ENCODE results near the gene SYNDIG1. TPM values are rescaled to one million over a fixed set of nuclear protein-coding genes. Genes with fewer than 3 reads are reported as not detected.
A peak's percentile ranks its signal among the peaks of the same experiment; 100 is the strongest.

The SYNDIG1 gene
- total RNA-seq, 1 donor from 2014 or later: 13.7 TPM

DNA sequence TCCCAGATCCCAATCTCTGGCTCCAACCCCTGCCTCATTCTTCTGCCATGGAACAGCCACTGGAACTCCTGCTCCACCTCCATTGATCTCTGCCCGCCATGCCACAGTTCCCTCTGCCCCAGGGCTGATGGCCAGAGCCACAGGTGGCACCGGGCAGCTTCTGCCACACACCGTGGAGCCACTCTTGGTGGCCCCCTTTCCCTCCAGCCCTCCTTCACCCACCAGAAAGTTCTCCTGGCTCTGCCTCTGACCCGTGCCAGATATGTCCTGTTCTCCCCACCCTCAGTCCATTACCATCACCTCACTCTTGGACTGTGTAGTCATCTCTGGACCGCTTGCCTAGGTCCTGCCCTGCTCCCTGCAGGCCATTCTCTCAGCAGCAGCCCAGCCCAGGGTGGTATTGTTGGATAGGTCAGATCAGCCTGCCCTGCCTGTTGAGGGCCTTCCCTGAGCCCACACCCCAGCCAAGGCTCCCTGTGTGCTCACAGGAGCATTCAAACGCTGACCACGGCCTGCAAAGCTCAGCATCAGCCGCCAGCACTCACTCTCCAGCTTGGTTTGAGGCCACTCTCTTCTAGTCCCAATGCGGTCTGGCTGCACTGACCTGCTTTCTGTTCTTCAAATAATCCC lies 16.8 kb upstream of the SYNDIG1 start:
- Histone ChIP-seq H3K4me1 (no peaks in the 10 kb centered on the region), H3K27me3 (no peaks in the 10 kb centered on the region), H3K4me3 (no peak overlapping the region), H3K27ac (no peak overlapping the region), H3K9me3 (no peaks in the 10 kb centered on the region), H3K36me3 (no peaks in the 10 kb centered on the region)
- TF ChIP-seq, protein P1, sequence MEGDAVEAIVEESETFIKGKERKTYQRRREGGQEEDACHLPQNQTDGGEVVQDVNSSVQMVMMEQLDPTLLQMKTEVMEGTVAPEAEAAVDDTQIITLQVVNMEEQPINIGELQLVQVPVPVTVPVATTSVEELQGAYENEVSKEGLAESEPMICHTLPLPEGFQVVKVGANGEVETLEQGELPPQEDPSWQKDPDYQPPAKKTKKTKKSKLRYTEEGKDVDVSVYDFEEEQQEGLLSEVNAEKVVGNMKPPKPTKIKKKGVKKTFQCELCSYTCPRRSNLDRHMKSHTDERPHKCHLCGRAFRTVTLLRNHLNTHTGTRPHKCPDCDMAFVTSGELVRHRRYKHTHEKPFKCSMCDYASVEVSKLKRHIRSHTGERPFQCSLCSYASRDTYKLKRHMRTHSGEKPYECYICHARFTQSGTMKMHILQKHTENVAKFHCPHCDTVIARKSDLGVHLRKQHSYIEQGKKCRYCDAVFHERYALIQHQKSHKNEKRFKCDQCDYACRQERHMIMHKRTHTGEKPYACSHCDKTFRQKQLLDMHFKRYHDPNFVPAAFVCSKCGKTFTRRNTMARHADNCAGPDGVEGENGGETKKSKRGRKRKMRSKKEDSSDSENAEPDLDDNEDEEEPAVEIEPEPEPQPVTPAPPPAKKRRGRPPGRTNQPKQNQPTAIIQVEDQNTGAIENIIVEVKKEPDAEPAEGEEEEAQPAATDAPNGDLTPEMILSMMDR (IDR thresholded peaks at IDR 0.05): no peak
- DNase-seq (ENCODE audit: low spot score in 2 of 2): peak in 1 of 2 donors; percentile 56
- intact Hi-C loops (cut with DNase I): no loop called here

DNA sequence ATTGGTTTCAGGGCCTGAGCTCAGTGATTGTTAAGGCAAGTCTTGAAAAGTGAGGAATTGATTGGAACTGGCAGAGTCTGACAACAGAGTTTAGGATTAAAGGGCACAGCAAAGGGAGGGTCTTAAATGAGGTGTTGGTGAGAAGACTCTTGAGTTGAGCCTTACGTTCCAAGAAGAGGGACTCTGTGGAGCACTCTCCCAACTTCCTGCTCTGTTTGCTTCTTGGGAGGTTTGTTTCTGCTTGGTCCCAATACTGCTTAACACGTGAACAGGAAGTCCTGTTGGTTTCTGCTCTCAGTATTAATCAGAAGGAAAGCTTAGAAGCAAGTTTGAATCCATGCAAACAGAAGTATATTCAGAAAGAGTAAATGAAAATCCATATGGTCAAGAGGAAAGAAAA lies 15.6 kb upstream of the SYNDIG1 start:
- no peaks in the 10 kb centered on the region for H3K27me3 ChIP-seq
- TF ChIP-seq, protein P1 (IDR thresholded peaks at IDR 0.05): no peak
- DNase-seq (ENCODE audit: low spot score in 2 of 2): no peak
- intact Hi-C loops (cut with DNase I): no loop called here
- H3K36me3 ChIP-seq: no peaks in the 10 kb centered on the region
- no peaks in the 10 kb centered on the region for H3K4me1 ChIP-seq
- H3K4me3 ChIP-seq: no peak overlapping the region
- H3K9me3 ChIP-seq: no peaks in the 10 kb centered on the region
- H3K27ac ChIP-seq: no peak overlapping the region

DNA sequence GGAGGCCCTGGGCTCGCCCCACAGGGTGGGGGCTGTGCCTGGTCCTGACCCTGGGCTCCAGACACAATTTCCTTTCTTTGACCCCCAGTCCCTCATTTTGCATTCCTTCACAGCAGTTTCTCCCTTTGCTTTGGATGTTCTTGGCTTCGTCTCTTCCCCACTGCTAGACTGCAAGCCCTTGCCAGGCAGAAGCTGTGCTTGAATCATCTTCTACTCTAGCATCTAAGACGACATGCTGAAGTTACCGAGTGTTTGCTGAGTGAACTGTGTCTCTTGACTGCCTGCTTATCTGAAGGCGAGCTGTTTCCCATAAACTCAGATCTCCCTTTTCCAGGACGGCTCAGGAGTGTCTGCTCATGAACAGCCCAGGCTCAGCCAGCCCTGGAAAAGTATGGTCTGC lies 14.3 kb upstream of the SYNDIG1 start:
- H3K36me3 ChIP-seq: no peaks in the 10 kb centered on the region
- H3K27ac ChIP-seq: no peak overlapping the region
- H3K9me3 ChIP-seq: no peaks in the 10 kb centered on the region
- no peak for DNase-seq (ENCODE audit: low spot score in 2 of 2)
- H3K4me1 ChIP-seq: no peaks in the 10 kb centered on the region
- TF ChIP-seq, protein P1 (IDR thresholded peaks at IDR 0.05): no peak
- H3K4me3 ChIP-seq: no peak overlapping the region
- intact Hi-C loops (cut with DNase I): no loop called here
- no peaks in the 10 kb centered on the region for H3K27me3 ChIP-seq

DNA sequence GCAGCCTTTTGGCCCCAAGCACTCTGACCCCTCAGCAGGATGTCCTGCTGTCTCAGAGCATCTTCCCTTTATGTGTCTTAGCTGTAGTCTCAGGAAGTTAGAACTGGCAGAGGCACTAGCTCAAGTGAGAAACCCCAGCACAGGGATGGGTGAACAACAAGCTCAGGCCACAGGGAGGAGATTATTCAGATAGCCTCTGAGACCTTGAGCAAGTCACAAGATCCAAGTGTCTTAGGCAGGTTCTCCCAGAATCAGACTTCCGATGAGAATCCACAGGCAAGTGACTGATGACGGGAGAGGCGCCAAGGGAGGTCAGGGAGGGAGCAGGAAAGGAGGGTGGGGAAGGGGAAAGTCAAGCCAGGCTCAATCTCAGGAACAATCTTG lies 13.0 kb upstream of the SYNDIG1 start:
- intact Hi-C loops (cut with DNase I): no loop called here
- Histone ChIP-seq H3K36me3 (no peaks in the 10 kb centered on the region), H3K27me3 (no peaks in the 10 kb centered on the region), H3K4me3 (no peak overlapping the region), H3K9me3 (no peaks in the 10 kb centered on the region), H3K4me1 (no peaks in the 10 kb centered on the region), H3K27ac (no peak overlapping the region)
- TF ChIP-seq, protein P1 (IDR thresholded peaks at IDR 0.05): no peak
- DNase-seq (ENCODE audit: low spot score in 2 of 2): no peak

DNA sequence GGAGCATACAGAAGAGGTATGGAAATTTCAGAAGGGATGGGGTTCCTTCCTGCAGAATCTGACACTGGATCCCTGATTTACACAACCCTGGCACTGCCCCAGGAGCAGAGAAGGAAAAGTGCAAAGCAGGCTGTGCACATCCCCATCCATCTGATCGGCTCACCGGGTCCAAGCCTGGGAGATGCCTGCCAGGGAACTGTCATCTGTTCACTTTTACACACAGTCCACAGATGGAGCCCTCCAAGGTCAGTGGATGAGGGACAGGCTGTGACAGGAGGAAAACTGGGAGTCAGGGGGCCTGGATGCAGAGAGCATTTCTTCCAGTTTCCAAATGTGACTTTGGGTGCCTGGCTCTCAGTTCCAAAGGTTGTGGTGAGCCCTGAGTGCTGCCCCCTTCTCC lies 11.0 kb upstream of the SYNDIG1 start:
- Histone ChIP-seq H3K9me3 (no peaks in the 10 kb centered on the region), H3K36me3 (no peaks in the 10 kb centered on the region), H3K27me3 (no peaks in the 10 kb centered on the region), H3K27ac (no peak overlapping the region), H3K4me3 (no peak overlapping the region), H3K4me1 (no peaks in the 10 kb centered on the region)
- TF ChIP-seq, protein P1 (IDR thresholded peaks at IDR 0.05): no peak
- intact Hi-C loops (cut with DNase I): no loop called here
- no peak for DNase-seq (ENCODE audit: low spot score in 2 of 2)

GRCh38 chr20:24459733-24460132 lies 9.7 kb upstream of the SYNDIG1 start:
- DNase-seq (ENCODE audit: low spot score in 2 of 2): no peak
- no peak overlapping the region for H3K27ac ChIP-seq
- TF ChIP-seq, protein P1 (IDR thresholded peaks at IDR 0.05): no peak
- H3K27me3 ChIP-seq: no peaks in the 10 kb centered on the region
- intact Hi-C loops (cut with DNase I): loop anchor here (10.0 kb wide), 2 partner anchors 595 to 1105 kb away; partner anchors contain the start of genes ACSS1 and NXT1
- no peak overlapping the region for H3K4me3 ChIP-seq
- H3K36me3 ChIP-seq: no peaks in the 10 kb centered on the region
- H3K4me1 ChIP-seq: no peaks in the 10 kb centered on the region
- H3K9me3 ChIP-seq: no peaks in the 10 kb centered on the region

Data from ascending aorta (tissue), 2 donors.